ENCODE data around the gene TULP4.

Gene TULP4

GRCh38 chr6:158312165-158312564, at the start of gene TULP4:
TSS of gene TULP4 (plus strand) at chr6:158312465. CDS start at chr6:158314017, 1,552 bp downstream.
- H3K27ac ChIP-seq (ENCODE audit: low read depth in 2 of 2, low read length in 2 of 2), result no peak within 1 kb of the TSS
- no peaks in the 10 kb centered on the region for H3K4me1 ChIP-seq (ENCODE audit: control insufficient read depth in 2 of 2, insufficient read depth in 2 of 2, low read length in 2 of 2)
- no peaks in the 10 kb centered on the region for H3K9me3 ChIP-seq (ENCODE audit: control insufficient read depth in 2 of 2, low read length in 2 of 2)
- H3K27me3 ChIP-seq (ENCODE audit: control insufficient read depth in 2 of 2, insufficient read depth in 2 of 2, low read length in 2 of 2), result no peaks in the 10 kb centered on the region
- H3K4me3 ChIP-seq (ENCODE audit: low read length in 2 of 2), result no peak within 1 kb of the TSS
- no peak within 1 kb of the TSS for H3K9ac ChIP-seq (ENCODE audit: low read depth in 1 of 2, low read length in 2 of 2)
- H3K36me3 ChIP-seq (ENCODE audit: control insufficient read depth in 2 of 2, insufficient read depth in 2 of 2, low read length in 2 of 2), result peaks cover 7 to 9% of the 10 kb centered on the region in 2 donors

GRCh38 chr6:158262755-158263154, 49.5 kb upstream of the TULP4 start:
- Histone ChIP-seq H3K27me3 (ENCODE audit: control insufficient read depth in 2 of 2, insufficient read depth in 2 of 2, low read length in 2 of 2) (no peaks in the 10 kb centered on the region), H3K4me3 (ENCODE audit: low read length in 2 of 2) (no peak overlapping the region), H3K27ac (ENCODE audit: low read depth in 2 of 2, low read length in 2 of 2) (no peak overlapping the region), H3K36me3 (ENCODE audit: control insufficient read depth in 2 of 2, insufficient read depth in 2 of 2, low read length in 2 of 2) (no peaks in the 10 kb centered on the region), H3K4me1 (ENCODE audit: control insufficient read depth in 2 of 2, insufficient read depth in 2 of 2, low read length in 2 of 2) (no peaks in the 10 kb centered on the region), H3K9me3 (ENCODE audit: control insufficient read depth in 2 of 2, low read length in 2 of 2) (no peaks in the 10 kb centered on the region), H3K9ac (ENCODE audit: low read depth in 1 of 2, low read length in 2 of 2) (no peak overlapping the region)

GRCh38 chr6:158264180-158264579, 48.1 kb upstream of the TULP4 start:
- H3K4me1 ChIP-seq (ENCODE audit: control insufficient read depth in 2 of 2, insufficient read depth in 2 of 2, low read length in 2 of 2), result no peaks in the 10 kb centered on the region

GRCh38 chr6:158266131-158266530, 46.1 kb upstream of the TULP4 start:
- H3K4me1 ChIP-seq (ENCODE audit: control insufficient read depth in 2 of 2, insufficient read depth in 2 of 2, low read length in 2 of 2), result no peaks in the 10 kb centered on the region
- H3K27me3 ChIP-seq (ENCODE audit: control insufficient read depth in 2 of 2, insufficient read depth in 2 of 2, low read length in 2 of 2), result no peaks in the 10 kb centered on the region
- H3K36me3 ChIP-seq (ENCODE audit: control insufficient read depth in 2 of 2, insufficient read depth in 2 of 2, low read length in 2 of 2), result no peaks in the 10 kb centered on the region
- H3K9ac ChIP-seq (ENCODE audit: low read depth in 1 of 2, low read length in 2 of 2), result no peak overlapping the region
- no peak overlapping the region for H3K4me3 ChIP-seq (ENCODE audit: low read length in 2 of 2)
- no peak overlapping the region for H3K27ac ChIP-seq (ENCODE audit: low read depth in 2 of 2, low read length in 2 of 2)
- no peaks in the 10 kb centered on the region for H3K9me3 ChIP-seq (ENCODE audit: control insufficient read depth in 2 of 2, low read length in 2 of 2)

More at GRCh38 chr6:158264180-158264579, 48.1 kb upstream of the TULP4 start:
- H3K27me3 ChIP-seq (ENCODE audit: control insufficient read depth in 2 of 2, insufficient read depth in 2 of 2, low read length in 2 of 2), result no peaks in the 10 kb centered on the region
- H3K9ac ChIP-seq (ENCODE audit: low read depth in 1 of 2, low read length in 2 of 2), result no peak overlapping the region
- no peaks in the 10 kb centered on the region for H3K36me3 ChIP-seq (ENCODE audit: control insufficient read depth in 2 of 2, insufficient read depth in 2 of 2, low read length in 2 of 2)
- no peaks in the 10 kb centered on the region for H3K9me3 ChIP-seq (ENCODE audit: control insufficient read depth in 2 of 2, low read length in 2 of 2)
- H3K4me3 ChIP-seq (ENCODE audit: low read length in 2 of 2), result no peak overlapping the region
- H3K27ac ChIP-seq (ENCODE audit: low read depth in 2 of 2, low read length in 2 of 2), result no peak overlapping the region

- Histone ChIP-seq H3K9me3 (ENCODE audit: control insufficient read depth in 2 of 2, low read length in 2 of 2) (no peaks in the 10 kb centered on the region), H3K27me3 (ENCODE audit: control insufficient read depth in 2 of 2, insufficient read depth in 2 of 2, low read length in 2 of 2) (no peaks in the 10 kb centered on the region), H3K27ac (ENCODE audit: low read depth in 2 of 2, low read length in 2 of 2) (no peak overlapping the region), H3K4me1 (ENCODE audit: control insufficient read depth in 2 of 2, insufficient read depth in 2 of 2, low read length in 2 of 2) (no peaks in the 10 kb centered on the region), H3K36me3 (ENCODE audit: control insufficient read depth in 2 of 2, insufficient read depth in 2 of 2, low read length in 2 of 2) (no peaks in the 10 kb centered on the region), H3K4me3 (ENCODE audit: low read length in 2 of 2) (no peak overlapping the region), H3K9ac (ENCODE audit: low read depth in 1 of 2, low read length in 2 of 2) (no peak overlapping the region)
These were observed 43.7 kb upstream of the TULP4 start for GRCh38 chr6:158268361-158269147.

- Histone ChIP-seq H3K9ac (ENCODE audit: low read depth in 1 of 2, low read length in 2 of 2) (no peak overlapping the region), H3K9me3 (ENCODE audit: control insufficient read depth in 2 of 2, low read length in 2 of 2) (no peaks in the 10 kb centered on the region), H3K27ac (ENCODE audit: low read depth in 2 of 2, low read length in 2 of 2) (no peak overlapping the region), H3K4me3 (ENCODE audit: low read length in 2 of 2) (no peak overlapping the region), H3K4me1 (ENCODE audit: control insufficient read depth in 2 of 2, insufficient read depth in 2 of 2, low read length in 2 of 2) (no peaks in the 10 kb centered on the region), H3K27me3 (ENCODE audit: control insufficient read depth in 2 of 2, insufficient read depth in 2 of 2, low read length in 2 of 2) (no peaks in the 10 kb centered on the region), H3K36me3 (ENCODE audit: control insufficient read depth in 2 of 2, insufficient read depth in 2 of 2, low read length in 2 of 2) (no peaks in the 10 kb centered on the region)
These were observed 42.6 kb upstream of the TULP4 start for GRCh38 chr6:158269657-158270056.

GRCh38 chr6:158270389-158271127, 41.7 kb upstream of the TULP4 start:
- H3K4me3 ChIP-seq (ENCODE audit: low read length in 2 of 2), result no peak overlapping the region
- H3K36me3 ChIP-seq (ENCODE audit: control insufficient read depth in 2 of 2, insufficient read depth in 2 of 2, low read length in 2 of 2), result no peaks in the 10 kb centered on the region
- no peaks in the 10 kb centered on the region for H3K4me1 ChIP-seq (ENCODE audit: control insufficient read depth in 2 of 2, insufficient read depth in 2 of 2, low read length in 2 of 2)
- no peaks in the 10 kb centered on the region for H3K27me3 ChIP-seq (ENCODE audit: control insufficient read depth in 2 of 2, insufficient read depth in 2 of 2, low read length in 2 of 2)
- H3K9ac ChIP-seq (ENCODE audit: low read depth in 1 of 2, low read length in 2 of 2), result no peak overlapping the region
- no peaks in the 10 kb centered on the region for H3K9me3 ChIP-seq (ENCODE audit: control insufficient read depth in 2 of 2, low read length in 2 of 2)
- no peak overlapping the region for H3K27ac ChIP-seq (ENCODE audit: low read depth in 2 of 2, low read length in 2 of 2)

GRCh38 chr6:158272324-158272723, 39.9 kb upstream of the TULP4 start:
- Histone ChIP-seq H3K27me3 (ENCODE audit: control insufficient read depth in 2 of 2, insufficient read depth in 2 of 2, low read length in 2 of 2) (no peaks in the 10 kb centered on the region), H3K4me1 (ENCODE audit: control insufficient read depth in 2 of 2, insufficient read depth in 2 of 2, low read length in 2 of 2) (no peaks in the 10 kb centered on the region), H3K36me3 (ENCODE audit: control insufficient read depth in 2 of 2, insufficient read depth in 2 of 2, low read length in 2 of 2) (no peaks in the 10 kb centered on the region), H3K27ac (ENCODE audit: low read depth in 2 of 2, low read length in 2 of 2) (no peak overlapping the region), H3K4me3 (ENCODE audit: low read length in 2 of 2) (no peak overlapping the region), H3K9me3 (ENCODE audit: control insufficient read depth in 2 of 2, low read length in 2 of 2) (no peaks in the 10 kb centered on the region), H3K9ac (ENCODE audit: low read depth in 1 of 2, low read length in 2 of 2) (no peak overlapping the region)

- Histone ChIP-seq H3K36me3 (ENCODE audit: control insufficient read depth in 2 of 2, insufficient read depth in 2 of 2, low read length in 2 of 2) (no peaks in the 10 kb centered on the region), H3K9me3 (ENCODE audit: control insufficient read depth in 2 of 2, low read length in 2 of 2) (no peaks in the 10 kb centered on the region), H3K27ac (ENCODE audit: low read depth in 2 of 2, low read length in 2 of 2) (no peak overlapping the region), H3K9ac (ENCODE audit: low read depth in 1 of 2, low read length in 2 of 2) (no peak overlapping the region), H3K4me3 (ENCODE audit: low read length in 2 of 2) (no peak overlapping the region), H3K27me3 (ENCODE audit: control insufficient read depth in 2 of 2, insufficient read depth in 2 of 2, low read length in 2 of 2) (no peaks in the 10 kb centered on the region), H3K4me1 (ENCODE audit: control insufficient read depth in 2 of 2, insufficient read depth in 2 of 2, low read length in 2 of 2) (no peaks in the 10 kb centered on the region)
These were observed 34.3 kb upstream of the TULP4 start for GRCh38 chr6:158278004-158278403.

GRCh38 chr6:158279615-158280014, 32.6 kb upstream of the TULP4 start:
- Histone ChIP-seq H3K9me3 (ENCODE audit: control insufficient read depth in 2 of 2, low read length in 2 of 2) (no peaks in the 10 kb centered on the region), H3K4me1 (ENCODE audit: control insufficient read depth in 2 of 2, insufficient read depth in 2 of 2, low read length in 2 of 2) (peaks cover 0 to 3% of the 10 kb centered on the region in 2 donors), H3K9ac (ENCODE audit: low read depth in 1 of 2, low read length in 2 of 2) (no peak overlapping the region), H3K4me3 (ENCODE audit: low read length in 2 of 2) (no peak overlapping the region), H3K27me3 (ENCODE audit: control insufficient read depth in 2 of 2, insufficient read depth in 2 of 2, low read length in 2 of 2) (no peaks in the 10 kb centered on the region), H3K27ac (ENCODE audit: low read depth in 2 of 2, low read length in 2 of 2) (no peak overlapping the region), H3K36me3 (ENCODE audit: control insufficient read depth in 2 of 2, insufficient read depth in 2 of 2, low read length in 2 of 2) (no peaks in the 10 kb centered on the region)
